ENCODE measurements around the gene CTXN1.
"Not testable (repeated sequence)": the region's sequence is repeated elsewhere in the genome, so short reads cannot be mapped to it uniquely, and the experiment has no call there.

CTXN1 gene

DNA sequence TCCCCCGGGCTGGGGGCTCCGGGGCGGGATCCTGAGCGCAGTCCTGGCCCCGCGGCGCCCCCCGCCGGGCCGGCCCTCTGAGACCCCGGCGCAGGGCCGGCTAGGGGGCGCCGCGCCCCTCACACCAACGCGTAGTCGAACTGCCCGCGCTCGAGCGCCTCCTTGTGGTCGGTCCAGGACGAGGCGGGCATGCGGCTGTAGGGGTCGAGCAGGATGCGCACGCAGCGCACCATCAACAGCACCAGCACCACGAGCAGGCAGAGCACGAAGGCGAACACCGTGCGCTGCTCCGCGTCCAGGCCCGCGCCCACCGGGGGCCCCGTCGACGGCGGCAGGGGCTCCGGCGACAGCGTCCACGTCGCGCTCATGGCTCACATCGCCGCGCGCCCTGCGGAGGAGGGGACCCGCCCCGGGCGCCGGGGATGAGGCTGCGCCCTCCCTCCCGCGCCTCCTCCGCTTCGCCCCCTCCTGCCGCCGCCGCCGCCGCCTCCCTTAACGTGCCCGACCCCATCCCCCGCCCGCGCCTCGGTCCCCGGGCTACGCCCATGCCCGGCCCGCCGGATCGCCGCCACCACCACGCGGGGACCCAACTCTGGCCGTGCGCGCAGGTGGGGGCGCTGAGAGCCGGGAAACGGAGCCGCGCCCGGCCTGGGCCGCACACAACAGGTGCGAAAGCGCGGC is 624 bp downstream of the CTXN1 start:
- DNase-seq (ENCODE audit: low read depth in 2 of 2): peak; percentile 49 to 59

DNA sequence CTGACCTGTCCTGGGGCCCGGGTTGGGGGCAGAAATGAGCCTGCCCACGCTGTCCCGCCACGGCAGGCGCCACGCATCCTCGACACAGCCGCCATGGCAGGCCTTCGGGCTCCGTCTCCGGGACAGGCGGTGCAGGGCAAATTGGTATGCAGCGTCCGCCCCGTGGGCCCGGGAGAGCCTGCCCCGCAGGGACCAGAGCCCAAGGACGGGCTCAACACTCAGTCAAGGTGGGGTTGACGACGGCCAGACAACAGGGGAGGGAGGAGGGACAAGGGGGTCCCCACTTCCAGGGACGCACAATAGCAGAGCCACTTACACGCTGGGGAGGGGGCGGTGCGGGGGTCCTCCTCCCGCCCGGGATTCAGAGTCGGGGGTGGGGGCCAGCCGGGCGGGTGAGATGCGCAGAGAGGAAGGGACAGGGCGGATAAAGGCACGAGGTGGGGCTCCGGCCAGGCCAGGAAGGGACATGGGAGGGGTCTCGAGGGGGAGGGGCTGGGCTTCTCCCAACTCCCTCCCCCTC is 1.2 kb downstream of the CTXN1 start:
- no peak for DNase-seq (ENCODE audit: low read depth in 2 of 2)

DNA sequence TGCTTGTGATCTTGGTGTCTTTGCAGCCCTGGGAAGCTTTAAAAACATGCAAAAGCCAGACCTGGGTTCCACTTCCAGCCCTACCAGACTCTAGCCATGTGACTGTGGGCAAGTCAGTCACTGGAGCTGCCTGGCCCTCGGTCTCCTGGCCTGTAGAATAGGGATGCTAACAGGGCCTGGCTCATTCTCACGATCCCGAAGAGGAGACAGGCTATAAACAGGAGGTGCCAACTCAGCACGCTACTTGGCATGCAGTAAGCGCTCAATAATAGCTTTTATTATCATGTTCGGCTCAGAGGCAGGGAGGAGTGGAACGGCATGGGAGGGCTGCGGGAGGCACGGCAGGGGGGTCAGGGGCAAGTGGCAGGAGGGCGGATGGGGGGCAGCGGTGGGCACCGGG is 1.7 kb downstream of the CTXN1 start:
- DNase-seq (ENCODE audit: low read depth in 2 of 2): no peak

DNA sequence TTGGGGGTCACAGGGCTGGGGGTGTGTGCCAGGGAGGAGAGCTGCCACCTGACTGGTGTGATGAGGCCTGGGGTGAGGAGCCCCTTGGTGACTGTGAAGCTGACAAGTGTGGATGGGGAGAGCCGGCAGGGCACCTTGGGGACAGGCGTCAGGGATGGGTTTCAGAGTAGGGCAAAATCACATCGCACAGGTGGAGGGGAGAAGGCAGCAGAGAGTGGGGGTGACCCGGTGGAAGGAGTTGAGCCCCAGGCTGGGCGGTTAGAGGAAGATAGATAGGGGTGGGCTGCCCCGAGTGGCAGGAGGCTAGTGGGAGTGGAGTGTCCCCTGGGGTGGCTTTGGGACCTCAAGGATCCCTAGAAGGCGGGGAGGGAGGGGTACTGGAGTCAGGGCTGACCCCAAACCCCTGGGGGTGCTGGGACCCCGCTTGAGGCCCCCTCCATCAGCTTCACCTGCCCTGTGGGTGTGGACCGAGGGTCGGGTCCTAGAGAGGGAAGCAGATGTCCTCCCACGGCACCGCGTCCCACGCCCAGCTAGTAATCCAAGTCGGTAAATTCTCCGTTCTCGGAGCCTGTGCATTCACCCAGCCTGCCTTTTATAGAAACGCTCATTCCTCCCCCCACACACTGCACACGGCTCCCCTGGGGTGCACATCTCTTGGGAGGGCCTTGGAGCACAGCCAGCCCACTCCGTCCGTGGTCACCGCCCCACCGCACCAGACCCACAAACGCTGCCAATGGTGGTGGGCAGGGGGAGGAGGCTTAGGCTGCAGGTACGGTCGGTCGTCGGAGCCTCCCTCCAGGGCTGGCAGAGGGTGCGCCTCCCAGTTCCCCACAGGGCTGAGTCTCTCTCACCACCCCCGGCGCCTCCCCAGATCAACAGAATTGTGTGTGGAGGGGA is 2.4 kb downstream of the CTXN1 start:
- no peak for DNase-seq (ENCODE audit: low read depth in 2 of 2)

DNA sequence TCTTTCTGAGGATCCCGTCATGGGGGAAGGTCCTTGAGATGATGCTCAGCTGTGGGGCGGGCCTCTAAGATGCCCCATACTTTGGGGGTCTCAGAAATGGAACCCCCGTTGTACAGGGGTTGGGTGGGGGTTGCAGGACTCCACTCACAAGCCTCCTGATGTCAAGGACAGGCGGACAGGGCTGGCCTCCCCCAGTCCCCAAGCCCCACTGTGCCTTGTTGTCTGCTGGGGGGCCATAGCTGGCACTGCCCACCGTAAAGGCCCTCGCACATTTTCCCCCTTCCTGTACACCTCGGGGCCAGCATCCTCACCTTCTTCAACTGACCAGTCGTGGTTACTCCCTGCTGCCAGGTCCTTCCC is 3.1 kb downstream of the CTXN1 start:
- DNase-seq (ENCODE audit: low read depth in 2 of 2): no peak

DNA sequence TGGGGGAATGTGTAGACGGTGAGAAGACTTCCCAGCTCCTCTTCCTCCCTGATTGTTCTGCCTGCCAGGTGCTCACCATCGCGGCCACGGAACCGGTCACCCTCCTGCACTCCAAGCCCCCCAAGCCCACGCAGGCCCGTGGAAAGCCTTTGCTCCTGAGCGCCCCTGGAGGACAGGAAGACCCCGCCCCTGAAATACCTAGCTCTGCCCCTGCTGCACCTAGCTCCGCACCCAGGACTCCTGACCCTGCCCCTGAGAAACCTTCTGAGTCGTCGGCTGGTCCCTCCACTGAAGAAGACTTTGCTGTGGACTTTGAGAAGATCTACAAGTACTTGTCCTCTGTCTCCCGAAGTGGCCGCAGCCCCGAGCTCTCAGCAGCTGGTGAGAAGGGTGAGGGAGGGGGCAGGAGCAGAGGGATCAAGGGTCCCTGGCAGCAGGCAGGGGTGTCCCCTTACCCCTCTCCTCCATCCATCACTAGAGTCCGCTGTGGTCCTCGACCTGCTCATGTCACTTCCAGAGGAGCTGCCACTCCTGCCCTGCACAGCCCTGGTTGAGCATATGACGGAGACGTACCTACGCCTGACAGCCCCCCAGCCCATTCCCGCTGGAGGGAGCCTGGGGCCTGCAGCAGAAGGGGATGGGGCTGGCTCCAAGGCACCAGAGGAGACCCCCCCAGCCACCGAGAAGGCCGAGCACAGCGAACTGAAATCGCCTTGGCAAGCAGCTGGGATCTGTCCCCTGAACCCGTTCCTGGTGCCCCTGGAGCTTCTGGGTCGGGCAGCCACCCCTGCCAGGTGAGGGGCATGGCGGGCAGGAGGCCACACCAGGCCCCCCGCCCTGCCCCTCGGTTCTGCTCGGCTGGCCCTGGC is 3.7 kb downstream of the CTXN1 start:
- DNase-seq (ENCODE audit: low read depth in 2 of 2): no peak

DNA sequence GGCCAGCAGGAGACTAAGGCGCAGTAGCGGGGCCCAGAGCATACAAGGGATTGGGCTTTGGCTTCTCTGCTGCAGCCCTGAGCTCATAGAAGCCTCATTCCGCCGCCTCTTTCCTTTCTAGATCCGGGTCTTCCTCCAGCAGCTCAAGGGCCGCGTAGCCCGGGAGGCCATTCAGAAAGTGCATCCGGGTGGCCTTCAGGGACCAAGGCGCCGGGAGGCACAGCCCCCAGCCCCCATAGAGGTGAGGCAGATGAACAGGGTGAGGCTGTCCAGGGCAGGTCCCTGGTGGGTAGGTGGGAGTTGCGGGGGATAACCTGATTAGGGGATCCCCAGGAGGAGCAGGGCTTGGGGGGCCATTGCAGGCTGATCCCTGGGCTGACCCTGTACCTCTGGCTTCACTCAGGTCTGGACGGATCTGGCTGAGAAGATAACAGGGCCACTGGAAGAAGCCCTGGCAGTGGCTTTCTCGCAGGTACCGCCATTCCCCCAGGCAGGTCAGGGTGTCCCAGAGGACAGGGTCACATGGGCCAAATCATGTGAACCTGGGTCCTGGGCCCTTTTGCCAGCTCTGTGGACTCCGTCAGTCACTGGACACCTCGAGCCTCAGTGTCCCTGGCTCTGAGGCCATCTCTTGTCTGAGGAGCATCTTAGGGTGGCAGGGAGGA is 4.5 kb downstream of the CTXN1 start:
- DNase-seq (ENCODE audit: low read depth in 2 of 2): no peak

DNA sequence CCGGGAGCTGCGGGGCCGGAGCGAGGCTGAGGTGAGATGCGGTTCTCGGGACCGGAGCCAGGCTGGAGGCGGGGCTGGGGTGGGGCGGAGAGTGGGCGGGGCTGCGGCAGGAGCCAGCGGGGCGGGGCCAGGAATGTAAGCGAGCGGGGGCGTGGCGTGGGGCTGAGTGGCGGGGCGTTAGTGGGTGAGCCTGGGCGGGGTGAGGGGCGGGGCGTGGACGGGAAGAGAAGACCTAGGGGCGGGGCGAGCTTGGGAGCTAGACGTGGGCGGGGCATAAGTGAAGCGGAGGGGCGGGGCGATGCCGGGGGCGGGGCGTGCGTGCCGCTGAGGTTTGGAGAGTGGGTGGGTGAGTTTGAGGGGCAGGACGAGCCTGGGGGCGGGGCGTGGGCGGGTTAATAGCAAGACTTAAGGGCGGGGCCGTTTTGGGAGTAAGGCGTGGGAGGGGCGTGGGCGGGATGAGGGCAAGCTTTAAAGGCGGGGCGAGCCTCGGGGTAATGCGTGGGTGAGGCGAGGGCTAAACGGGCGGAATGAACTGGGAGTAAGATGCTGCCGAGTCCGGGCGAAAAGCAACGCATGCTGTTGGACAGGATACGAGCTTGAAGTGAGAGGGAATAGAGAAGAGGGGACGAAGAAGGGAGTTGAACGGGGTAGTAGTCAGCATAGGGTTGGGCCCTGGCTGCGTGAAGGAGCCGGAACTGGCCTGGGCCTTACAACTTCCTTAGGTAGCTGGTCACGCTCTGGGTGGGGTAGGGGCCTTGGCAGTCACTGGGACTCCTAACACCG is 5.2 kb downstream of the CTXN1 start:
- peak; percentile 100 for DNase-seq (ENCODE audit: low read depth in 2 of 2)

DNA sequence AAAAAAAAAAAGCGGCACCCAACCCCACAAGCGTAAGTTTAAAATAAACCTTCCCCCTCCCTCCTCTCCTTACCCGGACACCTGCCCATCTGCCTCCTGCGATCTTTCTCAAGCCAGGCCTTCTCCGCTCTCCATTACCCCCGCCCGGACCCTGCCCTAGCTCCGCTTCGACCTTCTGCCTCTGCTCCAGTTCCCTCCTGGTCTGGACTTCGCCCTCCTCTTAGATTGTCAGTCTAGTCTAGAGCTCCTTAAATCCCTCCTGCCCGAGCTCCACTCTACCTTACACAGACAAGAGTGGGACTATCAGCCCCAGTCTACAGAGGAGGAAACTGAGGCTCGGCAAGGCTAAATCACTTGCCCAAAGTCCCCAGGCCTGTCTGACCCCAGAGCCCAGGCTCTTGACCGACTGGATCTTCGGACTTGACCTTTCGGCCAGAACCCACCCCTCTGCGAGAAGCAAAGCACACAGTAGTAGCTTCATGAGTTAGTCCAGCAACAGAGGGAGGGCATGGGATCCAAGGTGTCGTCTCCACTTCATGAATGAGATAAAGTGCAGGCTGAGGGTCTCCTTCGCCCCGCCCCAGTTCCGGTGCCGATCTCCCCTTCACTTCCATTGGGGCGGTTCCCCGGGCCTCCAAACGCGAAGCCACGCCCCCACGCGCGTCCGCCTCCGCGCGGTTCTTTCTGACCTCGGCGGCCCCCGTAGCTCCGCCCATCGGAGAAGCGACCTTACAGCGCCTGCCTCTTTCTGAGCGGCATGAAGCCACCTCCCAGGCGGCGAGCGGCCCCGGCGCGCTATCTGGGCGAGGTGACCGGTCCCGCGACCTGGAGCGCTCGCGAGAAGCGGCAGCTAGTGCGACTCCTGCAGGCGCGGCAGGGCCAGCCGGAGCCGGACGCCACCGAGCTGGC is 6.1 kb downstream of the CTXN1 start, which contains the start of gene SNAPC2:
Gene SNAPC2, plus strand, starts transcription at position 729 of the 909 bp plus-strand sequence. Its CDS starts 29 bp downstream, at position 758.
- DNase-seq (ENCODE audit: low read depth in 2 of 2): peak; percentile 90 to 93

DNA sequence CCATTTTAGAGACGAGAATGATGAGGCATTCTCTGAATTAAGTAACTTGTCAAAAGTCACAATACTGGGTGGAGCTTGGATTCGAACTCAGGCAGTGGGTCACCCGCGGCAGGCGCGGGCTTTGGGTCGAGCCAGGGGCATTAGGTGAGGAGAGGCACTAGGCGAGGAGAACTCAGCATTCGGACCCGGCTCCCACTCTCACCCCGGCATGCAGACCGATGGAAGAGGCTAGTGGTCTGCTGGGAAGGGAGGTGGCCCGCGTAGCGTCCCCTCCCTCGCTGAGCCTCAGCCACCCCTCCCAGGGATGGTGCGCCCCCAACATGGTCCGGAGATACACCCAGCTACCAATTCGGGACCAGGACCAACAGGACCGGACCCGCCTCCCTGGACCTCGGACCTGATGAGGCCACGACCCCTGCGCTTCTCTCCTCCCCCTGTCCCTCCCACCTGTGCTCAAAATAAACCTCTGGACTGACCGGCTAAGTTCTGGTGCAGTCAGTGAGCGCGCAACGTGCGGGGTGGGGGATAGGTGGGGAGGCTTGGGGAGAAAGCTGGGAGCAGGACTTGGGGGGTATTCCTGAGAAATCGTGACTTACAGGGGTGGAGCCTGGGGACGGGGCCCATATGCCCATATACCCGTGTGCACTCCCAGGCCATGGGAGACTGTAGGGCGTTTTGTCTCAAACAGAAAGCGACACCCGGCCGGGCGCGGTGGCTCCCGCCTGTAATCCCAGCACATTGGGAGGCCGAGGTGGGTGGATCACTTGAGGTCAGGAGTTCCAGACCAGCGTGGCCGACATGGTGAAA is 7.1 kb downstream of the CTXN1 start:
- DNase-seq (ENCODE audit: low read depth in 2 of 2): no peak

DNA sequence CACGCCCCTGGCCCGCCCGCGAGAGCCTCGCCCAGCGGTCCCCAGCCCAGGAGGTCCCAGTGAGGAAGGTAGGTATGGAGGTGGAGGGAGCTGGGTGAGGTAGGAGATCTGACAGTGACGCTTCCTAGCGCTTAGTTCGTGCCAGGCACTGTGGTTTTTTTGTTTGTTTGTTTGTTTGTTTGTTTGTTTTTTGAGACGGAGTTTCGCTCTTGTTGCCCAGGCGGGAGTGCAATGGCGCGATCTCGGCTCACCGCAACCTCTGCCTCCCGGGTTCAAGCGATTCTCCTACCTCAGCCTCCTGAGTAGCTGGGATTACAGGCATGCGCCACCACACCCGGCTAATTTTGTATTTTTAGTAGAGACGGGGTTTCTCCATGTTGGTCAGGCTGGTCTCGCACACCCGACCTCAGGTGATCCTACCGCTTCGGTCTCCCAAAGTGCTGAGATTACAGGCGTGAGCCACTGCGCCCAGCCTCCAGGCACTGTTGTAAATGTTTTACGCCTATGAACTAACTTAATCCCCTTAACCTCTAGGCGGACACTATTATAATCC is 7.8 kb downstream of the CTXN1 start:
- not testable (repeated sequence) for DNase-seq (ENCODE audit: low read depth in 2 of 2)

DNA sequence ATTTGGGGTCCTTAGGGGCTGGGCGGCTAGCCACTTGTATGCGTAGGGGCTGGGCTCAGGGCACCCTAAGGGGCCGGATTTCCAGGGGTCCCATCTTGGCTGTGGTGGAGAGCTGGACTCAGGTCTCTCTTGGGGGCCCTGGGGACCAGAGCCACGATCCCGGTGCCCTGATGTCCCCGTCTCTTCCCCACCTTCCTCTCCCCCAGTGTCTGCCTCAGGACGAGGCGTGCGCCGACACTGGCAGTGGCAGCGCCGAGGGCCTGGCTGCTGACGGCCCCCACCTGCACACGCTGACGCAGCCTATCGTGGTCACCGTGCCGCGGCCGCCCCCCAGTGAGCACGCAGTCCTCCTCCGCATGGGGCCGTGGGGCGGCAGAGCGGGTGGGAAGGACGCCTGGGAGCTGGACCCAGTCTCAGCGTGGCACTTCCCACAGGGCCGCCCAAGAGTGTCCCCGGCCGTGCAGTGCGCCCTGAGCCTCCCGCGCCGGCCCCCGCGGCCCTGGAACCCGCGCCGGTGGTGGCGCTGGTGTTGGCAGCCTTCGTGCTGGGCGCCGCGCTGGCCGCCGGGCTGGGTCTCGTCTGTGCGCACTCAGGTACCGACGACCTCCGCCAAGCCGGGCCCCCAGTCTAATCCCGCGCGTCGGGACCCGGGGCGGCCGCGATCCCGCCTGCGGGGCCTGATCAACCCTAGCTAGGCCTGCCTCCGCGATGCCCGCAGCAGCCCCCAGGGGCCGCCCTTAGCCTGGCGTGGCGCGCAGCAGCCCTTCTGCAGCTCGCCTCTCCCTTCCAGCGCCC is 8.5 kb downstream of the CTXN1 start:
- DNase-seq (ENCODE audit: low read depth in 2 of 2): no peak

DNA sequence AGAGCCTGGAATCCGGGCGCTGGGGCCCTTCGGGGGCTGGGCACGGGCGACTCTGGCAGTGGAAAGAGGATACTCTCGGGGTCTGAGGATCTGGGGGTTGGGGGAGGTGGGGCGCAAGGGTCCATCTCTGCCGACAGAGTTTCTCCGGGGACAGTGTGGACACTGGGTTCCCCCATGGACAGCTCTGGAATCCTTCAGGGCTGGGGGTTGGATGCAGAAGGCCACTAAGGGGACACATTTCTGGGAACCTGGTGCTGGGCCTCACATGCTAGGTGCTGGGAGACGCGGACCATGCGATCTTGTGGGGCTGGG is 9.0 kb downstream of the CTXN1 start:
- no peak for DNase-seq (ENCODE audit: low read depth in 2 of 2)

DNA sequence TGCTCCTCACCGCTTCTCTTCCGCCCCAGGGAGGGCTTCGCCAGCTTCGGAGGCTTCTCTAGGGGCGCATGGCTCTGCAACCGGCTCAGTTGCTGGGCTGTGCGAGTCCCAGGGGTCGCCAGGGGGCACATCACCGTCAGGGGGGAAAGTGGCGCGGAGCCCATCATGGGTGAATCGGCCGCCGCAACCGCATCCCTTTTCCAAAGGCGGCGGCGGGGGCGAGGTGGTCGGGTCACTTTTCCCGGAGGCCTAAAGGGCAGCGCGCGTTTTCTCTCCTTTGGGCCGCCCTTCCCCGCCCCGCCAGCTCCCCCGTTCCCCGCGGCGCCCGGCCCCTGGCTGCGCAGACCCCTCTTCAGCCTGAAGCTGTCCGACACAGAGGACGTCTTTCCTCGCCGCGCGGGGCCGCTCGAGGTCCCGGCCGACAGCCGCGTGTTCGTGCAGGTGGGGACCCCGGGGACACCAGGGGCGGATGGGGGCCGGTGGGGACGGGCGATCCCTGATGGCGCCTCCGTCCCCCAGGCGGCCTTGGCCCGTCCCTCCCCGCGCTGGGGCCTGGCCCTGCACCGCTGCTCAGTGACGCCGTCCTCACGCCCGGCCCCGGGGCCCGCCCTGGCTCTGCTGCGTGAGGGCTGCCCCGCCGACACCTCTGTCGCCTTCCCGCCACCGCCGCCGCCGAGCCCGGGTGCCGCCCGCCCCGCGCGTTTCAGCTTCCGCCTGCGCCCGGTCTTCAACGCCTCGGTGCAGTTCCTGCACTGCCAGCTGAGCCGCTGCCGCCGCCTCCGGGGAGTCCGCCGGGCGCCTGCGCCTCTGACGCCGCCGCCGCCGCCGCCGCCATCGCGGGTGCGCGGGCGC is 9.6 kb downstream of the CTXN1 start:
- no peak for DNase-seq (ENCODE audit: low read depth in 2 of 2)

DNA sequence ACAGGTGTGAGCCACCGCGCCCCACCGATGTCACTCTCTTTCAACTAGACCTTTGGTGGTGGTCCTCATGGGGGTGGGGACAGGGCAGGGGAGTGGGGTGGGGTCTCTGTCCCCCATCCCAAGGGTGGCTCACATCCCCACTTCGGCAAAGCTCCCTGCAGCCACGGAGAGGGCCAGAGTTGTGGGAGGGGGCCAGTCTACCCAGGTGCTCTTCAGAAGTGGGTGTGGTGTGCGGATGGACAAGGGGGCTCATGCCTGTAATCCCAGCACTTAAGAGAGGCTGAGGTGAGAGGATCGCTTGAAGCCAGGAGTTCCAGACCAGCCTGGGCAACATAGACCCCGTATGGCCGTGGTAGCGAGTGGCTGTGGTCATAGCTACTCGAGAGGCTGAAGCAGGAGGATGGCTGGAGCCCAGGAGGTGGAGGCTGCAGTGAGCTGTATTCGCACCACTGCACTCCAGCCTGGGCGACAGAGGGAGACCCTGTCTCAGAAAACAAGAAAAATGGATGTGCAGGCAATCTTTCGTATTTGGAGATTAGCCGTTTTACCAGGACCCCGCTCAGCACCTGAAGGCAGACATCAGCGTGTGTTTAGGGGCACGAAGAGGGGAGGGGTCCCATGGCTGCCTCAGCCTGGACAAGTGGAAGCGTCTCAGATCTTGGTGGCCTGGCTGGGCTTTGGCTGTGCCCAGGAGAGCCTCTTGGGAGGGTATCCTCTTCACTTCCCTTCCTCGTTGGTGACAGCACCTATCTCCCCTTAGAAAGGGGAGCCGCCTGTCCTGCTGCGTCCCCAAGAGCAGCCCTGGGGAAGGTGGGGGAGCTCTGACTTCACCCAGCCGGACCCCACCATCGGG is 10.5 kb downstream of the CTXN1 start:
- DNase-seq (ENCODE audit: low read depth in 2 of 2): no peak

DNA sequence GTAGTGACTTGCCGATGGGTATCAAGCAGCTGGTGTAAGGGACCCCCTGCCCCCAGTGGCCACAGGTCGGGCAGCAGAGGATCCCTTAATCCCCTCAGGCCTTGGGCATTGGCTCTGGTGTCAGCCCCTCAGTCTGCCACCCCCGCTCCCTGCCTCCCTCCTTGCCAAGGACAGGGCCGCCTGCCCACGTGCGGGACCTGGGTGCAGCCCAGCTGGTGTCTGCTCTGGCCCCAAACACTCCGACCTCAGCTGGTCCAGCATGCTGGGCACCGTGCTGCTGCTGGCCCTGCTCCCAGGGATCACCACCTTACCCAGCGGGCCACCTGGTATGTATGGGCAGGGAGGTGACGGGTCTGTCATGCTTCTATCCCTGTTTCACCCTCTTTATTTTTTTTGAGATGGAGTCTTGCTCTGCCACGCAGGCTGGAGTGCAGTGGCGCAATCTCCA is 11.3 kb downstream of the CTXN1 start, which contains the start of gene TGFBR3L:
Gene TGFBR3L, plus strand, starts transcription at position 233 of the 448 bp plus-strand sequence.
- no peak for DNase-seq (ENCODE audit: low read depth in 2 of 2)

Data from stimulated activated CD4-positive, alpha-beta T cell treated with anti-CD3 and anti-CD28 coated beads, Interleukin-1b, Interleukin-23, amount 100 ng/mL, for 1 hour (primary cell).